CD14-positive monocyte (primary cell): ENCODE data around the gene LIAS. TPM values are rescaled to one million over a fixed set of nuclear protein-coding genes. Genes with fewer than 3 reads are reported as not detected.
A peak's percentile ranks its signal among the peaks of the same experiment; 100 is the strongest.

Experiments used
- DNase-seq, 3 donors: peaks; one replicate each; pipeline ENCODE4 v3.0.0-alpha.2; 2011 to 2022
- H2AFZ ChIP-seq: 2 replicates; pipeline ENCODE4 v1.6.0; 2012; ENCODE audit warnings: mild to moderate bottlenecking, low read depth, low read length, inconsistent platforms; ENCODE audit not compliant: insufficient read depth, poor library complexity, severe bottlenecking
- H3K27ac ChIP-seq, 2 donors: 1 replicate in 1 of 2; 2 replicates in 1 of 2; pipeline ENCODE4 v1.5.1; 2012 to 2013; ENCODE audit warnings: low read length in 2 of 2, control low read depth in 1 of 2, inconsistent platforms in 1 of 2, low read depth in 1 of 2, mild to moderate bottlenecking in 1 of 2
- H3K27me3 ChIP-seq, 2 donors: one replicate each; pipeline versions ENCODE4 v1.6.0 to v1.6.1; 2011 to 2013; ENCODE audit warnings: low read length in 2 of 2; ENCODE audit not compliant: control insufficient read depth in 2 of 2, insufficient read depth in 2 of 2
- H3K36me3 ChIP-seq, 2 donors: replicated peaks in 1 of 2; 1 replicate in 1 of 2; 2 replicates in 1 of 2; pipeline versions ENCODE4 v1.5.1 to v1.6.1; 2012 to 2013; ENCODE audit warnings: low read length in 2 of 2, control low read depth in 1 of 2, inconsistent platforms in 1 of 2, mild to moderate bottlenecking in 1 of 2; ENCODE audit not compliant: insufficient read depth in 2 of 2, control insufficient read depth in 1 of 2
- H3K4me1 ChIP-seq, 2 donors: 1 replicate in 1 of 2; 2 replicates in 1 of 2; pipeline versions ENCODE4 v1.5.1 to v1.6.1; 2012 to 2013; ENCODE audit warnings: low read length in 2 of 2, control low read depth in 1 of 2, inconsistent platforms in 1 of 2, mild to moderate bottlenecking in 1 of 2, moderate library complexity in 1 of 2; ENCODE audit not compliant: insufficient read depth in 2 of 2, control insufficient read depth in 1 of 2
- H3K4me2 ChIP-seq: replicated peaks from 2 replicates; pipeline ENCODE3; 2012; ENCODE audit warnings: low read length, moderate library complexity, mild to moderate bottlenecking; ENCODE audit not compliant: poor library complexity, severe bottlenecking; ENCODE audit errors: extremely low read depth
- H3K4me3 ChIP-seq, 3 experiments: fragments of 200-600 bp in 1 of 3; sonication (generic) in 1 of 3; replicated peaks in 1 of 3; 1 replicate in 2 of 3; 2 replicates in 1 of 3; pipeline ENCODE4 v1.5.1; 2011 to 2013; ENCODE audit warnings: low read length in 3 of 3, mild to moderate bottlenecking in 3 of 3, control low read depth in 2 of 3, low read depth in 2 of 3, inconsistent platforms in 1 of 3, moderate library complexity in 1 of 3
- H3K79me2 ChIP-seq: 2 replicates; pipeline ENCODE4 v1.6.0; 2012; ENCODE audit warnings: mild to moderate bottlenecking, control low read depth, inconsistent platforms, low read length, moderate library complexity; ENCODE audit not compliant: insufficient read depth
- H3K9ac ChIP-seq: 2 replicates; pipeline ENCODE4 v1.6.0; 2017; ENCODE audit warnings: low read length, mild to moderate bottlenecking; ENCODE audit not compliant: insufficient read depth, poor library complexity, severe bottlenecking
- H3K9me3 ChIP-seq, 2 donors: replicated peaks in 1 of 2; 1 replicate in 1 of 2; 2 replicates in 1 of 2; pipeline versions ENCODE4 v1.5.1 to v1.6.1; 2012 to 2013; ENCODE audit warnings: low read length in 2 of 2, control low read depth in 1 of 2; ENCODE audit not compliant: control insufficient read depth in 1 of 2, insufficient read depth in 1 of 2
- H4K20me1 ChIP-seq: 2 replicates; pipeline ENCODE4 v1.6.0; 2012; ENCODE audit warnings: mild to moderate bottlenecking, low read length, control low read depth, moderate library complexity; ENCODE audit not compliant: insufficient read depth
- H3K27ac Mint-ChIP-seq, 7 donors: one replicate each; pipeline ENCODE4 v1.8.0; 2020; ENCODE audit warnings: mild to moderate bottlenecking in 7 of 7, mixed read lengths in 7 of 7, moderate library complexity in 6 of 7, inconsistent platforms in 2 of 7
- H3K27me3 Mint-ChIP-seq, 3 donors: one replicate each; pipeline ENCODE4 v1.8.0; 2021 to 2022; ENCODE audit warnings: low read depth in 3 of 3, mild to moderate bottlenecking in 3 of 3, mixed read lengths in 3 of 3, moderate library complexity in 3 of 3, inconsistent platforms in 1 of 3
- H3K36me3 Mint-ChIP-seq, 2 donors: one replicate each; pipeline ENCODE4 v1.8.0; 2020; ENCODE audit warnings: mixed read lengths in 2 of 2, inconsistent platforms in 1 of 2, mild to moderate bottlenecking in 1 of 2
- H3K4me1 Mint-ChIP-seq: one replicate; pipeline ENCODE4 v1.8.0; 2020; ENCODE audit warnings: mild to moderate bottlenecking, mixed read lengths
- H3K4me3 Mint-ChIP-seq, 2 donors: one replicate each; pipeline ENCODE4 v1.8.0; 2020; ENCODE audit warnings: mild to moderate bottlenecking in 2 of 2, mixed read lengths in 2 of 2, moderate library complexity in 1 of 2
- H3K9me3 Mint-ChIP-seq, 7 donors: one replicate each; pipeline ENCODE4 v1.8.0; 2020 to 2022; ENCODE audit warnings: mixed read lengths in 7 of 7, mild to moderate bottlenecking in 6 of 7, moderate library complexity in 6 of 7, inconsistent platforms in 2 of 7
- CTCF ChIP-seq: fragments of 200-600 bp; IDR thresholded peaks from one replicate; pipeline ENCODE4 v1.8.0; 2022; ENCODE audit warnings: antibody characterized with exemption, mild to moderate bottlenecking
- WGBS: methylation state at CpG from one replicate; pipeline ENCODE4 v1.1.5; 2013; ENCODE audit warnings: missing lambda C conversion rate; ENCODE audit not compliant: insufficient coverage; 5-methylcytosine and 5-hydroxymethylcytosine counted together
- intact Hi-C, 2 donors: fragments of 100-400 bp; cut with micrococcal nuclease; formaldehyde crosslinking; loops; one replicate each; pipeline versions ENCODE4 v1.15.0 to v1.15.1; 2023
- polyA plus RNA-seq, 3 donors: library from polyadenylated mRNA; depleted of rRNA in 1 of 3; unstranded in 2 of 3; stranded (reverse) in 1 of 3; fragments of 300-500 nt in 2 of 3; fragments of >200 nt in 1 of 3; fragmentation: Illumina TruSeq in 2 of 3; gene quantifications; 1 replicate in 2 of 3; 2 replicates in 1 of 3; pipeline ENCODE4 v1.2.3, GENCODE V29; 2012 to 2021

The LIAS gene
- polyA plus RNA-seq, 3 donors: 7.2 to 8.9 (median 7.8) TPM

- Mint-ChIP-seq H3K9me3 (peaks cover 0 to 2% (median 0%) of the 10 kb centered on the region in 7 donors), H3K4me3 (peak overlapping the region; percentile 72 to 81), H3K36me3 (peaks cover 16 to 31% of the 10 kb centered on the region in 2 donors), H3K27me3 (peaks cover 4 to 12% (median 10%) of the 10 kb centered on the region in 3 donors), H3K4me1 (peaks cover 11% of the 10 kb centered on the region), H3K27ac (no peak overlapping the region)
- Histone ChIP-seq H3K4me3 (peak overlapping the region in 2 of 3 experiments; percentile 1 to 59), H3K36me3 (peaks cover 14 to 30% of the 10 kb centered on the region in 2 donors), H3K9ac (peak overlapping the region; percentile 25), H2AFZ (peak overlapping the region; percentile 60), H3K4me2 (peak overlapping the region; percentile 68), H3K4me1 (peaks cover 5 to 16% of the 10 kb centered on the region in 2 donors), H4K20me1 (peaks cover 17% of the 10 kb centered on the region), H3K27ac (no peak overlapping the region), H3K79me2 (no peaks in the 10 kb centered on the region), H3K27me3 (peaks cover 0 to 5% of the 10 kb centered on the region in 2 donors), H3K9me3 (no peaks in the 10 kb centered on the region)
- peak; percentile 31 to 76 (median 56) for DNase-seq
- 16% methylated on average over 61 of the region's 61 CpGs for WGBS
- TF ChIP-seq CTCF: no peak
- intact Hi-C loops: loop anchor here in 1 of 2 donors (10.0 kb wide), 1 partner anchor 72 kb away; no protein-coding TSS in a partner anchor
These were observed 11.8 kb upstream of the LIAS start for GRCh38 chr4:39446842-39447573.

GRCh38 chr4:39450618-39451017 lies 8.2 kb upstream of the LIAS start:
- H3K4me2 ChIP-seq: no peak overlapping the region
- H3K79me2 ChIP-seq: peaks cover 6% of the 10 kb centered on the region
- Mint-ChIP-seq H3K4me3 (no peak overlapping the region), H3K27ac (peak overlapping the region in 1 of 7 donors; percentile 20), H3K27me3 (peaks cover 5 to 9% (median 8%) of the 10 kb centered on the region in 3 donors), H3K4me1 (peaks cover 13% of the 10 kb centered on the region), H3K9me3 (peaks cover 0 to 4% (median 0%) of the 10 kb centered on the region in 7 donors), H3K36me3 (peaks cover 48 to 67% of the 10 kb centered on the region in 2 donors)
- H3K4me3 ChIP-seq: no peak overlapping the region
- peaks cover 50 to 66% of the 10 kb centered on the region in 2 donors for H3K36me3 ChIP-seq
- H2AFZ ChIP-seq: no peak overlapping the region
- intact Hi-C loops: loop anchor here (10.0 kb wide), 2 partner anchors 244 to 266 kb away; partner anchors contain the start of genes UBE2K (in 1 of the 2) and WDR19 (in 1 of the 2)
- peaks cover 51% of the 10 kb centered on the region for H4K20me1 ChIP-seq
- no peaks in the 10 kb centered on the region for H3K9me3 ChIP-seq
- H3K9ac ChIP-seq: no peak overlapping the region
- no peak for DNase-seq
- no peak overlapping the region for H3K27ac ChIP-seq
- 89% methylated on average over 1 of the region's 2 CpGs for WGBS
- no peak for TF ChIP-seq CTCF
- H3K27me3 ChIP-seq: peaks cover 0 to 5% of the 10 kb centered on the region in 2 donors
- H3K4me1 ChIP-seq: peaks cover 5 to 16% of the 10 kb centered on the region in 2 donors
